Endothelial cell of umbilical vein (primary cell): ENCODE data around the gene TOLLIP.
"Not testable (repeated sequence)": the region's sequence is repeated elsewhere in the genome, so short reads cannot be mapped to it uniquely, and the experiment has no call there.

Experiments
- POLR2A ChIP-seq: IDR thresholded peaks from 2 replicates; pipeline ENCODE4 v1.6.1; 2012; ENCODE audit warnings: low read depth, mild to moderate bottlenecking, control low read depth, low read length
- TF ChIP-seq, protein P1 (sequence below), 2 donors: IDR thresholded peaks; 1 replicate in 1 of 2; 2 replicates in 1 of 2; pipeline ENCODE4 v1.5.1; 2011; ENCODE audit warnings: low read length in 2 of 2, mild to moderate bottlenecking in 2 of 2, moderate library complexity in 2 of 2, control low read depth in 1 of 2, inconsistent platforms in 1 of 2, low read depth in 1 of 2; ENCODE audit not compliant: insufficient read depth in 1 of 2; ENCODE audit errors: extremely low read depth in 1 of 2

DNA sequence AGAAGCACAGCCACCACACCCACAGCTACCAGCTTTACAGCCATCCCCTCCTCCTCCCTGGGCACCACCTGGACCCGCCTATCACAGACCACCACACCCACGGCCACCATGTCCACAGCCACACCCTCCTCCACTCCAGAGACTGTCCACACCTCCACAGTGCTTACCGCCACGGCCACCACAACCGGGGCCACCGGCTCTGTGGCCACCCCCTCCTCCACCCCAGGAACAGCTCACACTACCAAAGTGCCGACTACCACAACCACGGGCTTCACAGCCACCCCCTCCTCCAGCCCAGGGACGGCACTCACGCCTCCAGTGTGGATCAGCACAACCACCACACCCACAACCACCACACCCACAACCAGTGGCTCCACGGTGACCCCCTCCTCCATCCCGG, 59.0 kb downstream of the TOLLIP start:
- TF ChIP-seq POLR2A, result not testable (repeated sequence)
- TF ChIP-seq, protein P1, sequence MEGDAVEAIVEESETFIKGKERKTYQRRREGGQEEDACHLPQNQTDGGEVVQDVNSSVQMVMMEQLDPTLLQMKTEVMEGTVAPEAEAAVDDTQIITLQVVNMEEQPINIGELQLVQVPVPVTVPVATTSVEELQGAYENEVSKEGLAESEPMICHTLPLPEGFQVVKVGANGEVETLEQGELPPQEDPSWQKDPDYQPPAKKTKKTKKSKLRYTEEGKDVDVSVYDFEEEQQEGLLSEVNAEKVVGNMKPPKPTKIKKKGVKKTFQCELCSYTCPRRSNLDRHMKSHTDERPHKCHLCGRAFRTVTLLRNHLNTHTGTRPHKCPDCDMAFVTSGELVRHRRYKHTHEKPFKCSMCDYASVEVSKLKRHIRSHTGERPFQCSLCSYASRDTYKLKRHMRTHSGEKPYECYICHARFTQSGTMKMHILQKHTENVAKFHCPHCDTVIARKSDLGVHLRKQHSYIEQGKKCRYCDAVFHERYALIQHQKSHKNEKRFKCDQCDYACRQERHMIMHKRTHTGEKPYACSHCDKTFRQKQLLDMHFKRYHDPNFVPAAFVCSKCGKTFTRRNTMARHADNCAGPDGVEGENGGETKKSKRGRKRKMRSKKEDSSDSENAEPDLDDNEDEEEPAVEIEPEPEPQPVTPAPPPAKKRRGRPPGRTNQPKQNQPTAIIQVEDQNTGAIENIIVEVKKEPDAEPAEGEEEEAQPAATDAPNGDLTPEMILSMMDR (IDR thresholded peaks at IDR 0.05; ENCODE audit: extremely low read depth in 1 of 2, insufficient read depth in 1 of 2, low read depth in 1 of 2, low read length in 2 of 2), result not testable (repeated sequence)
